ENCODE data around the gene PHKB. TPM values are rescaled to one million over a fixed set of nuclear protein-coding genes. Genes with fewer than 3 reads are reported as not detected.

The PHKB gene
- total RNA-seq, 1 donor from 2014 or later, result 110 TPM

DNA sequence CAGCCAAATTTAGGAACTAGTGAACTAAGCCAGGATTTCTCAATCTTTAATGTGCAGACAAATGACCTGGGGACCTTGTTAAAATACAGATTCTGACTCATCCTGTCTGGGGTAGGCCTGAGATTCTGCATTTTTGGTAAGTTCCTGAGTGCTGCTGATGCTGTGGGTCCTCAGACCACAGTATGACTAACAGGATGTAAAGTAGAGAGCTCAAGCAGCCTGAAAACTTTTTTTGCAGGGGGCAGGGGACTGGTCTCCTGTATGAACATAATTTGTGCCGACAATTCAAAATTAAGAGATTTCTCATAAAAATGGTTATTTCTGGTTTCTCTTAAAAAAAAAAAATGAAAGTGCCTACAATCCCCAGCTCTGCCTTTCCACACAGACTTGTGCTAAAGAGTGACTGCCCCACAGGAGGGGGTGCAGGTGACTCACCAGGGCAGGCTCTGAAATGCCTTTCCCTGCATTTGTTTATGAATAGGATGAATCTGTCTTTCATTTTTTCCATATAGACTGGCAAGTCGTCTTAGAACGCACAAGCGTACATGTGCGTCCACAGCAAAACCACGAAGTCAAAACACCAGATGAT is 271.5 kb downstream of the PHKB start:
- TF ChIP-seq, protein P1, sequence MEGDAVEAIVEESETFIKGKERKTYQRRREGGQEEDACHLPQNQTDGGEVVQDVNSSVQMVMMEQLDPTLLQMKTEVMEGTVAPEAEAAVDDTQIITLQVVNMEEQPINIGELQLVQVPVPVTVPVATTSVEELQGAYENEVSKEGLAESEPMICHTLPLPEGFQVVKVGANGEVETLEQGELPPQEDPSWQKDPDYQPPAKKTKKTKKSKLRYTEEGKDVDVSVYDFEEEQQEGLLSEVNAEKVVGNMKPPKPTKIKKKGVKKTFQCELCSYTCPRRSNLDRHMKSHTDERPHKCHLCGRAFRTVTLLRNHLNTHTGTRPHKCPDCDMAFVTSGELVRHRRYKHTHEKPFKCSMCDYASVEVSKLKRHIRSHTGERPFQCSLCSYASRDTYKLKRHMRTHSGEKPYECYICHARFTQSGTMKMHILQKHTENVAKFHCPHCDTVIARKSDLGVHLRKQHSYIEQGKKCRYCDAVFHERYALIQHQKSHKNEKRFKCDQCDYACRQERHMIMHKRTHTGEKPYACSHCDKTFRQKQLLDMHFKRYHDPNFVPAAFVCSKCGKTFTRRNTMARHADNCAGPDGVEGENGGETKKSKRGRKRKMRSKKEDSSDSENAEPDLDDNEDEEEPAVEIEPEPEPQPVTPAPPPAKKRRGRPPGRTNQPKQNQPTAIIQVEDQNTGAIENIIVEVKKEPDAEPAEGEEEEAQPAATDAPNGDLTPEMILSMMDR (IDR thresholded peaks at IDR 0.05), result no peak
- ChIA-PET CTCF (no interaction called here), POLR2A (no interaction called here)
- peaks cover 12% of the 10 kb centered on the region for H3K4me1 Mint-ChIP-seq
- no peaks in the 10 kb centered on the region for H3K9me3 Mint-ChIP-seq
- no peak for DNase-seq
- H3K4me3 Mint-ChIP-seq, result no peak overlapping the region
- H3K27ac Mint-ChIP-seq, result no peak overlapping the region
- no peaks in the 10 kb centered on the region for H3K36me3 Mint-ChIP-seq (ENCODE audit: low read depth)
- intact Hi-C loops (cut with micrococcal nuclease), result no loop called here
- no peaks in the 10 kb centered on the region for H3K27me3 Mint-ChIP-seq
- ATAC-seq (ENCODE audit: low read depth), result no peak

DNA sequence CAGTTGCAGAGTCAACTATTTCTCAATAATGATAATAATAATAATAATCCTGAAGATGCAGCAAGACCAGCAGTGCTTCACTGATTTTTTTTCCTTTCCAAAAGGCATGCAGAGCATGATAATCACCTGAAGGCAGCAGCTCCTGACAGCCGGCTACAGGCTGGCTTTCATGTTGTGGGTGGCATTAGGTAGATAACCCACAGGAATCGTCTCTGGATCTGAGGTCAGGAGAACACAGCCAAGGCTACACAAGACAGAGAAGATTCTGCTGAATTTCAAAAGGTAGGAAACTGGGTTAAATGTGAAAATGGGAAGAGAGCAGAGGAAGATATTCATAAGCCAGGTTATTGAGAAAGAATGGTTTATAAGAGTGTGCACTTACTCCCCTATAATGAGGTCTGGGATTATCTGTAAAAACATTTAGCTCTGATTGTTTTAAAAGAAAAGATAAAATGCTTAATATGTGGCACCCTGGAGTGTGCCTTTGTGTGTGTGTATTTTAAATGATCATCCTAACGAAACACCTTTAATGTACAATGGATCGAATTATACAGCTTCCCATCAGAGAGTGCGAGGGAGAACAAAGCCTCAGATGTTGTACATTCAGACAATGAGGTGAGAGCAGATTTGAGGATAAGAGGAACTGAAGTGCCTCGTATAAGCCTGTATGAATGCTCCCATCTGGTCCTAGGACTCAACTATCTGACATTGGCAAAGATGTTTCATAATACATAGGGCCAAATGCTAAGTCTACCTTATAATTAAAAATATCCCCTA is 273.1 kb downstream of the PHKB start:
- no peak overlapping the region for H3K27ac Mint-ChIP-seq
- DNase-seq, result no peak
- POLR2A ChIA-PET, result no interaction called here
- TF ChIP-seq, protein P1 (IDR thresholded peaks at IDR 0.05), result no peak
- H3K4me3 Mint-ChIP-seq, result no peak overlapping the region
- no peaks in the 10 kb centered on the region for H3K27me3 Mint-ChIP-seq
- intact Hi-C loops (cut with micrococcal nuclease), result no loop called here
- no peak for ATAC-seq (ENCODE audit: low read depth)
- CTCF ChIA-PET, result no interaction called here
- H3K9me3 Mint-ChIP-seq, result peaks cover 6% of the 10 kb centered on the region
- no peaks in the 10 kb centered on the region for H3K36me3 Mint-ChIP-seq (ENCODE audit: low read depth)
- H3K4me1 Mint-ChIP-seq, result no peaks in the 10 kb centered on the region

GRCh38 chr16:47734987-47735594 is 274.0 kb downstream of the PHKB start:
- DNase-seq (no peak), ATAC-seq (ENCODE audit: low read depth) (no peak)
- Mint-ChIP-seq H3K4me1 (no peaks in the 10 kb centered on the region), H3K27me3 (no peaks in the 10 kb centered on the region), H3K4me3 (no peak overlapping the region), H3K36me3 (ENCODE audit: low read depth) (no peaks in the 10 kb centered on the region), H3K27ac (no peak overlapping the region), H3K9me3 (peaks cover 11% of the 10 kb centered on the region)
- ChIA-PET POLR2A (no interaction called here), CTCF (no interaction called here)
- intact Hi-C loops (cut with micrococcal nuclease), result no loop called here
- TF ChIP-seq, protein P1 (IDR thresholded peaks at IDR 0.05), result no peak

- DNase-seq (no peak), ATAC-seq (ENCODE audit: low read depth) (no peak)
- Mint-ChIP-seq H3K9me3 (no peaks in the 10 kb centered on the region), H3K4me1 (no peaks in the 10 kb centered on the region), H3K27me3 (peaks cover 9% of the 10 kb centered on the region), H3K4me3 (no peak overlapping the region), H3K36me3 (ENCODE audit: low read depth) (no peaks in the 10 kb centered on the region), H3K27ac (no peak overlapping the region)
- intact Hi-C loops (cut with micrococcal nuclease), result no loop called here
- TF ChIP-seq, protein P1 (IDR thresholded peaks at IDR 0.05), result no peak
- ChIA-PET POLR2A (no interaction called here), CTCF (no interaction called here)
Observed at GRCh38 chr16:47750371-47750770, 289.2 kb downstream of the PHKB start.

Other genes with a start within 250 kb of the PHKB start
- gene ITFG1, start 268 bp upstream of the PHKB start, total RNA-seq, result 23.8 and 30.9 TPM in 2 replicates